Measurements from ENCODE around the gene DLAT.

The DLAT gene

DNA sequence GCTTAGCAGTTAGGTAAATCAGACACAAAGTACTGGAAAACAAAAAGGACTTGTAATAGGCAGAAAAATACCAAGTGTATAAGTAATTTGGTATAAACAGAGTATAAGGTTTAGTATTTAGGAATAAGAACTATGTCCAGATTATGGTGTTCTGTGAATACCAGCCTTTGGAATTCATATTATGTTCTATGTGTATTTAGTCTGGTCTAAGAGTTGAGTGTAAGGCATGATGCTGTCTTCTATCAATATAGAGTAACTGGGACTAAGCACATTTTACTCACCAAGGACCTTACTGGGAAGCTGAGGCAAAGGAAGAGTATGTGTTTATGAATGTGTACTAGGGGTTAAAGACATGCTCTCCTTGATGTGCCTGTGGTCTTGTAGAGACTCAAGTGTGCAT is 71.0 kb downstream of the DLAT start:
- no peak for DNase-seq (ENCODE audit: low read depth)

DNA sequence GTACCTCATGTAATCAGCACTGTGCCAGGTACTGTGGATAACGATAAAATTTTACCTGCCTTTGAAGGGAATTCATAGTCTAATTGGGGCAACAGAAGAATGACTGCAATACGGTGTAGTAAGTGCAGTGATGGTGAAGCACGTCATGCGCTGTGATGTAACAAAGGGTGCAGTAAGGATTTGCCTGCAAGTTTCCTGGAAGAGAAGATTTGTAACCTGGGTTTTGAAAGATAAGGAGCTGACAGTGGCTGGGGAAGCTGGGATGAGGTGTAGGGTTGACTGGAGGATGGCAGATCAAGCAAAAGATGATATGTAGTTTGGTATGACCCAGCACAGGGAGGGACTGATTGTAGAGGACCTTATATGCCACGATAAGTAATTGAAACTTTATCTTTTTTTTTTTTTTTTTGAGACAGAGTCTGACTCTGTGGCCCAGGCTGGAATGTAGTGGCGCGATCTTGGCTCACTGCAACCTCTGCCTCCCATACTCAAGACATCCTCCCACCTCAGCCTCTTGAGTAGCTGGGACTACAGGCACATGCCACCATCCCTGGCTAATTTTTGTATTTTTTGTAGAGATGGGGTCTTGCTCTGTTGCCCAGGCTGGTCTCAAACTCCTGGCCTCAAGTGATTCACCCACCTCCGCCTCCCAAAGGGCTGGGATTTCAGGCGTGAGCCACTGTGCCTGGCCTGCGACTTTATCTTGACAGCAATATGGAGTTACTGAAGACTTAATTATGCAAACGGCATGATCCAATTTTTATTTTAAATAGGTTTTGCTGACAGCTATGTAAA is 72.7 kb downstream of the DLAT start:
- TF ChIP-seq, protein P1, sequence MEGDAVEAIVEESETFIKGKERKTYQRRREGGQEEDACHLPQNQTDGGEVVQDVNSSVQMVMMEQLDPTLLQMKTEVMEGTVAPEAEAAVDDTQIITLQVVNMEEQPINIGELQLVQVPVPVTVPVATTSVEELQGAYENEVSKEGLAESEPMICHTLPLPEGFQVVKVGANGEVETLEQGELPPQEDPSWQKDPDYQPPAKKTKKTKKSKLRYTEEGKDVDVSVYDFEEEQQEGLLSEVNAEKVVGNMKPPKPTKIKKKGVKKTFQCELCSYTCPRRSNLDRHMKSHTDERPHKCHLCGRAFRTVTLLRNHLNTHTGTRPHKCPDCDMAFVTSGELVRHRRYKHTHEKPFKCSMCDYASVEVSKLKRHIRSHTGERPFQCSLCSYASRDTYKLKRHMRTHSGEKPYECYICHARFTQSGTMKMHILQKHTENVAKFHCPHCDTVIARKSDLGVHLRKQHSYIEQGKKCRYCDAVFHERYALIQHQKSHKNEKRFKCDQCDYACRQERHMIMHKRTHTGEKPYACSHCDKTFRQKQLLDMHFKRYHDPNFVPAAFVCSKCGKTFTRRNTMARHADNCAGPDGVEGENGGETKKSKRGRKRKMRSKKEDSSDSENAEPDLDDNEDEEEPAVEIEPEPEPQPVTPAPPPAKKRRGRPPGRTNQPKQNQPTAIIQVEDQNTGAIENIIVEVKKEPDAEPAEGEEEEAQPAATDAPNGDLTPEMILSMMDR (IDR thresholded peaks at IDR 0.05; ENCODE audit: low read depth, low read length), result no peak
- no peak for TF ChIP-seq MYC (IDR thresholded peaks at IDR 0.05; ENCODE audit: low read depth, low read length)
- TF ChIP-seq POLR2A (IDR thresholded peaks at IDR 0.05; ENCODE audit: extremely low read depth, insufficient read length), result no peak
- TF ChIP-seq, protein P2, sequence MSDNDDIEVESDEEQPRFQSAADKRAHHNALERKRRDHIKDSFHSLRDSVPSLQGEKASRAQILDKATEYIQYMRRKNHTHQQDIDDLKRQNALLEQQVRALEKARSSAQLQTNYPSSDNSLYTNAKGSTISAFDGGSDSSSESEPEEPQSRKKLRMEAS (IDR thresholded peaks at IDR 0.05; ENCODE audit: low read depth, low read length), result no peak

More for the DNA sequence above, 71.0 kb downstream of the DLAT start:
- TF ChIP-seq, protein P2 (IDR thresholded peaks at IDR 0.05; ENCODE audit: low read depth, low read length), result no peak
- TF ChIP-seq MYC (IDR thresholded peaks at IDR 0.05; ENCODE audit: low read depth, low read length) (no peak), POLR2A (IDR thresholded peaks at IDR 0.05; ENCODE audit: extremely low read depth, insufficient read length) (no peak)
- TF ChIP-seq, protein P1 (IDR thresholded peaks at IDR 0.05; ENCODE audit: low read depth, low read length), result no peak
- no peak overlapping the region for H3K4me3 ChIP-seq (ENCODE audit: low read depth, low read length)

DNA sequence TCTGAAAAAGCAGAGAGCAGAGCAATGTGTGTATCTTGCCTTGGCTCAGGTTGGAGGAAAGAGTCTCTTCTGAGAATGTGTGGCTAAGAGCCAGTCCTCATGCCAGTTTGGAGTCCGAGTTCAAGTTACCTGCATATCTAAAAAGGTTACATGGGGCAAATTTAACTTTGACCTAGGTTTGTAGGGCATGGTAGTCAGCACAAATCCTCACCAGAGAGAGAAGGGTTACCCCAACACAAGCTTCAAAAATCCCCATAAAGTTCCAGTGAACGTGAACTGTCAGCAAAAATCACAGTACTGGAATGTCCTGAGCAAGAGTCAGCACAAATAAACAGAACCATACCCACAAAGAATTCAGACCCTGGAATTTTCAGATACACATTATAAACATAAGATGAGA is 75.3 kb downstream of the DLAT start:
- TF ChIP-seq POLR2A (IDR thresholded peaks at IDR 0.05; ENCODE audit: extremely low read depth, insufficient read length), result no peak
- no peak for TF ChIP-seq MYC (IDR thresholded peaks at IDR 0.05; ENCODE audit: low read depth, low read length)
- TF ChIP-seq, protein P1 (IDR thresholded peaks at IDR 0.05; ENCODE audit: low read depth, low read length), result no peak
- TF ChIP-seq, protein P2 (IDR thresholded peaks at IDR 0.05; ENCODE audit: low read depth, low read length), result no peak
- H3K4me3 ChIP-seq (ENCODE audit: low read depth, low read length), result no peak overlapping the region
- DNase-seq (ENCODE audit: low read depth), result no peak

More for the DNA sequence above, 72.7 kb downstream of the DLAT start:
- DNase-seq (ENCODE audit: low read depth), result no peak
- H3K4me3 ChIP-seq (ENCODE audit: low read depth, low read length), result no peak overlapping the region

DNA sequence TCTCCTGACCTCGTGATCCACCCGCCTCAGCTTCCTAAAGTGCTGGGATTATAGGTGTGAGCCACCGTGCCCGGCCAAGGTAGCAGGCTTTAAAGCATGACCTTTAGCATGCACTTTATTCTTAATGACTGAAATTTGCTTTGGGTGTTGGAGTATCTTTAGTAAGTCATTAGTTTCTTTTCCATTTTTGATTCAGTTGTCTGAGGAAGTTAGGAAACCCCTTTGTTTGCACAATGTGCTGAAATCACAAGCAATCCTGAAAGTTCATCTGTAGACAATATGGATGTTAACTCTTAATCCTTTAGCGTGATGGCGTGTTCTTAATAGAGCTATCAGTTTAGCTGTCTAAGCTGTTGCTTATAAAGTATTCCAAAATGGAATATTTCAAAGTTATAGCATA is 78.2 kb downstream of the DLAT start:
- no peak overlapping the region for H3K4me3 ChIP-seq (ENCODE audit: low read depth, low read length)
- TF ChIP-seq, protein P2 (IDR thresholded peaks at IDR 0.05; ENCODE audit: low read depth, low read length), result no peak
- peak; percentile 31 for DNase-seq (ENCODE audit: low read depth)

DNA sequence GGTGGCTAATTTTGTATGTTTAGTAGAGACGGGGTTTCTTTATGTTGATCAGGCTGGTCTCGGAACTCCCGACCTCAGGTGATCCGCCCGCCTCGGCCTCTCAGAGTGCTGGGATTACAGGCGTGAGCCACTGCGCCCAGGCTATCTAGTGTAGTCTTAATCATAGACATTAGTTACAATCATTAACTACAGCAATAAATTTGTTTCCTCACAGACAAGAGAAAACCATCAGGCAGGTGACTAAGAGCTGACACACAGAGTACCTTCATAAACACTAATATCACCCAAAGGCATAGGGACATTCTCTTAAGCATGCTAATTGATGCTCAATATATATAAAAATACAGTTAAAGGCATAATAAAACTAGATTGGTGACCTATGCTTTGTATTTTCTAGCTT is 80.9 kb downstream of the DLAT start:
- H3K4me3 ChIP-seq (ENCODE audit: low read depth, low read length), result no peak overlapping the region
- TF ChIP-seq POLR2A (IDR thresholded peaks at IDR 0.05; ENCODE audit: extremely low read depth, insufficient read length), result no peak
- no peak for DNase-seq (ENCODE audit: low read depth)
